Spleen (tissue), 7 donors: ENCODE results near the gene DDX51.

Source experiments
- CTCF ChIP-seq, 11 experiments: fragments of 200-600 bp in 7 of 11; fragments of 450-650 bp in 4 of 11; sonication (generic) in 4 of 11; IDR thresholded peaks in 8 of 11; conservative IDR thresholded peaks in 3 of 11; 1 replicate in 7 of 11; 2 replicates in 4 of 11; pipeline versions ENCODE4 v1.4.0 to v1.8.0; 2016 to 2021; ENCODE audit warnings: antibody characterized with exemption in 11 of 11, inconsistent platforms in 4 of 11, mild to moderate bottlenecking in 1 of 11
- POLR2AphosphoS5 ChIP-seq, 3 donors: sonication (generic); formaldehyde crosslinking; IDR thresholded peaks; one replicate each; pipeline ENCODE4 v1.5.1; 2017; ENCODE audit warnings: antibody characterized with exemption in 3 of 3
- donor health status: DM: no; HTN: no; CAD: no; lungs with moderate emphysema.
- donor health status: DM: no; HTN: no; CAD: no.
- donor health status: DM: no; HTN: no; CAD: no.

- no peak for TF ChIP-seq CTCF (IDR thresholded peaks at IDR 0.05 in 8 of 11, conservative IDR thresholded peaks at IDR 0.05 in 3 of 11)
- TF ChIP-seq POLR2AphosphoS5 (IDR thresholded peaks at IDR 0.05) = no peak
Observed at GRCh38 chr12:132102297-132102696, 41.8 kb downstream of the DDX51 start.
